Activated CD4-positive, CD25-positive, alpha-beta regulatory T cell treated with anti-CD3 and anti-CD28 coated beads, Interleukin-2, amount 50 U/mL, for 24 hours (primary cell): ENCODE measurements around the gene CPT1A.

Source experiments
- ATAC-seq, 2 donors: fragments of 150-1000 bp; cut with Tn5 transposase; one replicate each; pipeline ENCODE4 v1.10.0; 2021; ENCODE audit warnings: mild to moderate bottlenecking in 1 of 2, moderate library complexity in 1 of 2

The CPT1A gene

GRCh38 chr11:68828957-68829356, 12.8 kb downstream of the CPT1A start:
- ATAC-seq, result no peak

- no peak for ATAC-seq
These were observed 13.4 kb downstream of the CPT1A start for GRCh38 chr11:68828155-68828931.

- no peak for ATAC-seq
These were observed 14.0 kb downstream of the CPT1A start for GRCh38 chr11:68827733-68828132.

- no peak for ATAC-seq
These were observed 15.0 kb downstream of the CPT1A start for GRCh38 chr11:68826726-68827125.

- ATAC-seq, result peak; percentile 73 to 74
These were observed 16.1 kb downstream of the CPT1A start for GRCh38 chr11:68825571-68825970.

GRCh38 chr11:68822546-68822945, 19.2 kb downstream of the CPT1A start:
- no peak for ATAC-seq

- no peak for ATAC-seq
These were observed 20.0 kb downstream of the CPT1A start for GRCh38 chr11:68821670-68822069.

- ATAC-seq, result no peak
These were observed 22.4 kb downstream of the CPT1A start for GRCh38 chr11:68819362-68819761.

- no peak for ATAC-seq
These were observed 23.5 kb downstream of the CPT1A start for GRCh38 chr11:68818181-68818580.

- no peak for ATAC-seq
These were observed 24.2 kb downstream of the CPT1A start for GRCh38 chr11:68817554-68817953.

- ATAC-seq, result peak; percentile 32 to 73
These were observed 24.7 kb downstream of the CPT1A start for GRCh38 chr11:68816917-68817419.

- no peak for ATAC-seq
These were observed 25.4 kb downstream of the CPT1A start for GRCh38 chr11:68816251-68816776.

- ATAC-seq, result no peak
These were observed 27.9 kb downstream of the CPT1A start for GRCh38 chr11:68813773-68814172.

- ATAC-seq, result no peak
These were observed 29.2 kb downstream of the CPT1A start for GRCh38 chr11:68812526-68812925.

GRCh38 chr11:68810164-68810563, 31.6 kb downstream of the CPT1A start:
- no peak for ATAC-seq

GRCh38 chr11:68809506-68809905, 32.2 kb downstream of the CPT1A start:
- no peak for ATAC-seq

- ATAC-seq, result no peak
These were observed 32.9 kb downstream of the CPT1A start for GRCh38 chr11:68808787-68809186.

- no peak for ATAC-seq
These were observed 34.5 kb downstream of the CPT1A start for GRCh38 chr11:68806931-68807844.

- no peak for ATAC-seq
These were observed 36.9 kb downstream of the CPT1A start for GRCh38 chr11:68804786-68805185.

- ATAC-seq, result no peak
These were observed 38.0 kb downstream of the CPT1A start for GRCh38 chr11:68803766-68804165.

- no peak for ATAC-seq
These were observed 43.4 kb downstream of the CPT1A start for GRCh38 chr11:68798221-68798813.

- no peak for ATAC-seq
These were observed 44.9 kb downstream of the CPT1A start for GRCh38 chr11:68796801-68797200.

GRCh38 chr11:68792400-68792966, 49.2 kb downstream of the CPT1A start:
- no peak for ATAC-seq
